BE2C (cell line): ENCODE results near the gene SH3GL1.

Experiments
- DNase-seq: peaks from one replicate; pipeline ENCODE4 v3.0.0-alpha.2; 2020
- H3K27me3 ChIP-seq: fragments of 250-450 bp; sonication (Bioruptor Pico); 2 replicates; pipeline ENCODE4 v1.5.1; 2020; ENCODE audit warnings: mild to moderate bottlenecking
- H3K36me3 ChIP-seq: fragments of 250-450 bp; sonication (Bioruptor Pico); 2 replicates; pipeline ENCODE4 v1.5.1; 2020; ENCODE audit warnings: mild to moderate bottlenecking
- H3K4me1 ChIP-seq: fragments of 250-450 bp; sonication (Bioruptor Pico); 2 replicates; pipeline ENCODE4 v1.5.1; 2020
- H3K4me3 ChIP-seq: 2 replicates; pipeline ENCODE4 v1.5.1; 2011; ENCODE audit warnings: low read depth, low read length
- H3K9me3 ChIP-seq: fragments of 250-450 bp; sonication (Bioruptor Pico); 2 replicates; pipeline ENCODE4 v1.5.1; 2020
- CTCF ChIP-seq: IDR thresholded peaks from 2 replicates; pipeline ENCODE4 v1.5.1; 2012; ENCODE audit warnings: mild to moderate bottlenecking, low read depth, low read length

The SH3GL1 gene

DNA sequence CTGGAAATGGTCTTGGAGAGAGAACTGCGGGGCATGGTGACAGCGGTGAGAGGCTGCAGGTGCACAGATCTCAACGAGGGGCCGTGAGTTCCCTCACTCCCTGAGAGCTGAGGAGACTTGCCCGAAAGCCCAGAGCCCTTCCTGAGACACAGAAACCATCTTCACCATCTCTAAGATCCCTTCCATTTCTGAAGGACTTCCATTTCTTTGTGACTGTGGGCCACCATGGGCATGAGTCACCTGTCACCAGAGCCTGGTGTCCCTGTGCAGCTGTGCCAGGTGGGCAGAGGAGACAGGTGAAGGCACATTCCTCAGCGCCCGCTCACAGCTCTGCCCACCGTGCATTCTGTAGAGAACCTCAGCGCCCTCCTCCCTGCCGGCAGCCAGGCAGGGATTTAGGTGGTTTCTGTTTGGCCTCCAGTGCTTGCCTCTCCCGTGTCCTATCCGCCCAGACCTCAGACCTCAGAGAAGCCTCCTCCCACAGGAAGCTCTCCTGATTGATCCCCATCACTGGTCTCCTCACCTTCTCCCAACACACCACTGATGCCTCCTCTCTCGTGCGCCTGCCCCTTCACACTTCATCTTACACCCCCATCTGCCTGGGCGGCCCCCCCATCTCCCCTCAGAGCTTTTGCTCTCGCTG lies 24.2 kb downstream of the SH3GL1 start:
- Histone ChIP-seq H3K27me3 (no peaks in the 10 kb centered on the region), H3K36me3 (no peaks in the 10 kb centered on the region; the same call in 1 of the 2 replicates), H3K9me3 (no peaks in the 10 kb centered on the region), H3K4me1 (peaks cover 33% of the 10 kb centered on the region), H3K4me3 (0 out of 2 replicates have a peak overlapping the region, but pooled peaks have one; percentile 7)
- no peak for TF ChIP-seq CTCF
- no peak for DNase-seq

DNA sequence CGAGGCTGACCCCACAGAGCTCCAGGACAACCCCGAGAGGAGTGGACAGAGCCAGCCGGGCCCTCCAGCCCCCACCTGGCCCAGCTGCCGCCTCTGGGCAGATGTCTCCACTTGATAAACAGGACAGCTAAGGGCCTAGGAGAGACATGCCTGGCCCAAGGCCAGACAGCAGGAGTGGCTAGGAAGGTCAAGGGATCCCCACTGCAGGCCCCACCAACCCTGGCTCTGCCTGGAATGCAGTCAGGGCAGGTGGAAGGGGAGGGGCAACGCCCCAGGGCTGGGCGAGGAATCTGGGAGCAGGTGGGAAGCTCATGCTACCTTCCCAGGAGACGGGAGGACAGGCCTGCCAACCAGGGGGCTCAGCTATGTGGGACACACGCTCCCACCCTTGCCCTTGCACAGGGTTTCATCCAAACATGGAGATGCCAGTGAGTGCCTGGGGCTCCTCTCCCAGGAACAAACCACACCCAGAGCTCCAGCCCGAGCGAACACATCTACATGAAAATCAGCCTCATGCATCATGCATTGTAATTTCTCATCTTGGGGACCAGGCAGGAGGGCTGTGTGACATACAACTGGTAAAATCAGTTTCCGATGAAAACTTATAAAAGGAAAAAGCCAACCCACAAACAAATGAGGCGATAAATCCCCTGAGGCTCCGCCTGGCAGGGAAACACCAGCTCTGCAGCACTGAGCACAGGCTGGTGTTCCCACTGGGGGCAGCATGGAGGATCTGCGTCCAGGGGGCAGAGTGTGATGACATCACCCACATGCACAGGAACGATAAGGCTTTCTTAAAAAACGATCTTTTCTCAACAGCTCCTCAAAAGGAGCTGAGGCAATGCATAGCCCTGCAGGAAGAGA lies 25.0 kb downstream of the SH3GL1 start:
- H3K4me3 ChIP-seq: 0 out of 2 replicates have a peak overlapping the region, but pooled peaks have one; percentile 12
- DNase-seq: peak; percentile 81
- no peaks in the 10 kb centered on the region; the same call in 1 of the 2 replicates for H3K36me3 ChIP-seq
- H3K4me1 ChIP-seq: peaks cover 33% of the 10 kb centered on the region
- H3K27me3 ChIP-seq: no peaks in the 10 kb centered on the region
- no peaks in the 10 kb centered on the region for H3K9me3 ChIP-seq
- peak; percentile 63 for TF ChIP-seq CTCF

DNA sequence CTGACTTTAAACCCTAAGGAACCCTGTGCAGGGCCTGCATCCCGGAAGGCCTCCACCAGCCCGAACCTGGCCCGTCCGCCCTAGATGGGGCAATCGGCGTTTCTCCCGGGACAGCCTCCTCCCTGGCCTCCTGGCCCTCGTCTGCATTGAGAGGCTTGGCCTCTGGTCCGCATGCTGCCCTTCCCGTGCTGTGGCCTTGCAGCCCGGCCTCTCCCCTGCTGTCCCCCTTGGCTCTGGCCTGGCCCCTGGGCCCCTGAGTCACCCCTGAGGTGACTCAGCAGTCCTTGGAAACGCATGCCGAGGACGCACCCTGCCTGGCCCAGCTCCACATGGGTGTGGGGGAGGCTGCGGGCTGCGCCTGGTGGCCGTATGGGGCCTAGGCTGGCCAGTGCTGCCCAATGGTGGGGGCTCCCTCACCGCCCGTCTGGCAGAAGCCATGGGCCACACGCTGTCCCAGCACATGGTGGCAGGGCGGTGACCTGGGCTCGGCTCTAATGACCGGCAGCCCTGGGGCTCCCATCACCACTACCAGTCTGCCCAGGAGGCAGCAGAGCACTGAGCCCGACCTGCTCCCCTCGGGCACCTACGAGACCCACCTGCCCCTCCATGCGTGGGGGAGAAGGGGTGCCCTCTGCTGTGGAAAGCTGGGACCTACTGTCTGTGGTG lies 25.7 kb downstream of the SH3GL1 start:
- TF ChIP-seq CTCF: no peak
- H3K36me3 ChIP-seq: no peaks in the 10 kb centered on the region; the same call in 1 of the 2 replicates
- H3K4me1 ChIP-seq: peaks cover 33% of the 10 kb centered on the region
- no peaks in the 10 kb centered on the region for H3K9me3 ChIP-seq
- H3K4me3 ChIP-seq: no peak overlapping the region
- DNase-seq: peak; percentile 61
- H3K27me3 ChIP-seq: no peaks in the 10 kb centered on the region

DNA sequence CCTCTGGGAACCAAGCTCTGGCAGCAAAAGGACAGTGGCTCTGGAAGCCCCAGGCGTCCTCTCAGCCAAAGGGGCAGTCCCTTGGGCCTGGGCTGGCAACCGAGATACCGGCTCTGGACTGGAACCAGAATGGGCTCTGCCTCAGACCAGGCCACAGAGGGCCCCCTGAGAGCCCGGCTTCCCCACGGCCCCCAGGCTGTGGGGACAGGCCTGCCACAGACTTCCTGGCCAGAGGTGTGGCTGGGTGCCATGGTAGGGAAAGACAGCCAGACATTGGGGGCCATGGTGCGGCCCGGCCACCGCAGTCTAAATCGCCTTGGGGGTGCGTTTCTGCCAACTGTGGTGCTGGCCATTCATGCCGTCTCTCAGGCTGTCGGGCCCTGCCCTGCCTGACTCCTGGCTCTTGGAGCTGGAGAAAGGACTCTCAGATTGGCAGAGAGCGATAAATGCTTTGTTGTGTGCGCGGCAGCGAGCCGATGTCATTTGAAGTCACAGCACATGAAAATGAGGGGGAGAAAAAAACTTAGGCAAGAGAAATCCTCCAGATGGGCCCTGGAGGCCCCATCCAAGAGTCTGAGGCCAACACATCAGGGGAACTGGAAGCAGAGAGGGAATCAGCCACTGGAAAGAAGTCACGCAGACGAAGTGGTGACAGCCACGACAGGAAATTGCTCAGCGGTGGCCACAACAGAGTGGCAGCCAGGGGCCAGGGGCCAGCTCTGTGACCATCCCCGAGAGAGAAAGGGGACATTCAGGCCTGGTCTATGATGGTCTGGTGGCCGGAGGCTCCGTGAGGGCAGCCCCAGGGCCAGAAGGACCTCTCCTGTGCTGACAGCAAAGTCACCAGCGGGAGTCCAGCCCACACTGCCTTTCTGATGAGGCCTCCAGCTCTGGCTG lies 26.5 kb downstream of the SH3GL1 start:
- H3K4me1 ChIP-seq: peaks cover 33% of the 10 kb centered on the region
- no peaks in the 10 kb centered on the region; the same call in 1 of the 2 replicates for H3K36me3 ChIP-seq
- no peaks in the 10 kb centered on the region for H3K9me3 ChIP-seq
- peak overlapping the region; percentile 6 for H3K4me3 ChIP-seq
- TF ChIP-seq CTCF: no peak
- DNase-seq: peak; percentile 81
- H3K27me3 ChIP-seq: no peaks in the 10 kb centered on the region

- Histone ChIP-seq H3K4me3 (no peak overlapping the region), H3K4me1 (peaks cover 41% of the 10 kb centered on the region), H3K9me3 (no peaks in the 10 kb centered on the region), H3K36me3 (no peaks in the 10 kb centered on the region; the same call in 1 of the 2 replicates), H3K27me3 (no peaks in the 10 kb centered on the region)
- TF ChIP-seq CTCF: no peak
- no peak for DNase-seq
These were observed 27.4 kb downstream of the SH3GL1 start for GRCh38 chr19:4373013-4373367.
